ENCODE measurements around the gene LYPD6B. TPM values are rescaled to one million over a fixed set of nuclear protein-coding genes. Genes with fewer than 3 reads are reported as not detected.

The LYPD6B gene
- total RNA-seq, 1 experiment from 2014 or later, result 1.9 TPM

GRCh38 chr2:149041482-149041881 lies 3.0 kb downstream of the LYPD6B start:
- DNase-seq, result no peak
- Histone ChIP-seq H3K36me3 (replicated peaks; ENCODE audit: control insufficient read depth, insufficient read depth, low read length) (no peaks in the 10 kb centered on the region), H3K27me3 (ENCODE audit: control insufficient read depth, insufficient read depth, low read length) (peaks cover 26% of the 10 kb centered on the region), H3K4me3 (ENCODE audit: insufficient read depth, low read depth, low read length) (no peak overlapping the region)

- no peak overlapping the region for H3K4me3 ChIP-seq (ENCODE audit: insufficient read depth, low read depth, low read length)
- H3K27me3 ChIP-seq (ENCODE audit: control insufficient read depth, insufficient read depth, low read length), result peaks cover 20% of the 10 kb centered on the region
- no peaks in the 10 kb centered on the region for H3K36me3 ChIP-seq (replicated peaks; ENCODE audit: control insufficient read depth, insufficient read depth, low read length)
- no peak for DNase-seq
These were observed 4.4 kb downstream of the LYPD6B start for GRCh38 chr2:149042881-149043280.

GRCh38 chr2:149044500-149044899 lies 6.0 kb downstream of the LYPD6B start:
- DNase-seq, result no peak
- Histone ChIP-seq H3K4me3 (ENCODE audit: insufficient read depth, low read depth, low read length) (no peak overlapping the region), H3K27me3 (ENCODE audit: control insufficient read depth, insufficient read depth, low read length) (peaks cover 6% of the 10 kb centered on the region), H3K36me3 (replicated peaks; ENCODE audit: control insufficient read depth, insufficient read depth, low read length) (no peaks in the 10 kb centered on the region)

GRCh38 chr2:149047118-149047517 lies 8.6 kb downstream of the LYPD6B start:
- Histone ChIP-seq H3K36me3 (replicated peaks; ENCODE audit: control insufficient read depth, insufficient read depth, low read length) (no peaks in the 10 kb centered on the region), H3K4me3 (ENCODE audit: insufficient read depth, low read depth, low read length) (no peak overlapping the region), H3K27me3 (ENCODE audit: control insufficient read depth, insufficient read depth, low read length) (no peaks in the 10 kb centered on the region)
- DNase-seq, result no peak

- no peaks in the 10 kb centered on the region for H3K27me3 ChIP-seq (ENCODE audit: control insufficient read depth, insufficient read depth, low read length)
- no peak overlapping the region for H3K4me3 ChIP-seq (ENCODE audit: insufficient read depth, low read depth, low read length)
- H3K36me3 ChIP-seq (replicated peaks; ENCODE audit: control insufficient read depth, insufficient read depth, low read length), result no peaks in the 10 kb centered on the region
- DNase-seq, result no peak
These were observed 10.6 kb downstream of the LYPD6B start for GRCh38 chr2:149049142-149049541.

- no peak for DNase-seq
- no peak overlapping the region for H3K4me3 ChIP-seq (ENCODE audit: insufficient read depth, low read depth, low read length)
These were observed 11.7 kb downstream of the LYPD6B start for GRCh38 chr2:149050188-149050587.

GRCh38 chr2:149055751-149056150 lies 17.3 kb downstream of the LYPD6B start:
- no peak overlapping the region for H3K4me3 ChIP-seq (ENCODE audit: insufficient read depth, low read depth, low read length)
- no peak for DNase-seq
- no peaks in the 10 kb centered on the region for H3K36me3 ChIP-seq (replicated peaks; ENCODE audit: control insufficient read depth, insufficient read depth, low read length)
- H3K27me3 ChIP-seq (ENCODE audit: control insufficient read depth, insufficient read depth, low read length), result no peaks in the 10 kb centered on the region

More at GRCh38 chr2:149050188-149050587, 11.7 kb downstream of the LYPD6B start:
- H3K27me3 ChIP-seq (ENCODE audit: control insufficient read depth, insufficient read depth, low read length), result no peaks in the 10 kb centered on the region
- no peaks in the 10 kb centered on the region for H3K36me3 ChIP-seq (replicated peaks; ENCODE audit: control insufficient read depth, insufficient read depth, low read length)

GRCh38 chr2:149056541-149057255 lies 18.2 kb downstream of the LYPD6B start:
- DNase-seq, result no peak
- Histone ChIP-seq H3K27me3 (ENCODE audit: control insufficient read depth, insufficient read depth, low read length) (no peaks in the 10 kb centered on the region), H3K4me3 (ENCODE audit: insufficient read depth, low read depth, low read length) (no peak overlapping the region), H3K36me3 (replicated peaks; ENCODE audit: control insufficient read depth, insufficient read depth, low read length) (no peaks in the 10 kb centered on the region)

- Histone ChIP-seq H3K36me3 (replicated peaks; ENCODE audit: control insufficient read depth, insufficient read depth, low read length) (no peaks in the 10 kb centered on the region), H3K27me3 (ENCODE audit: control insufficient read depth, insufficient read depth, low read length) (no peaks in the 10 kb centered on the region), H3K4me3 (ENCODE audit: insufficient read depth, low read depth, low read length) (no peak overlapping the region)
- DNase-seq, result no peak
These were observed 18.9 kb downstream of the LYPD6B start for GRCh38 chr2:149057401-149057800.

- no peak for DNase-seq
- no peaks in the 10 kb centered on the region for H3K36me3 ChIP-seq (replicated peaks; ENCODE audit: control insufficient read depth, insufficient read depth, low read length)
- no peak overlapping the region for H3K4me3 ChIP-seq (ENCODE audit: insufficient read depth, low read depth, low read length)
- no peaks in the 10 kb centered on the region for H3K27me3 ChIP-seq (ENCODE audit: control insufficient read depth, insufficient read depth, low read length)
These were observed 20.4 kb downstream of the LYPD6B start for GRCh38 chr2:149058936-149059335.

- DNase-seq, result no peak
- no peak overlapping the region for H3K4me3 ChIP-seq (ENCODE audit: insufficient read depth, low read depth, low read length)
- H3K36me3 ChIP-seq (replicated peaks; ENCODE audit: control insufficient read depth, insufficient read depth, low read length), result no peaks in the 10 kb centered on the region
- H3K27me3 ChIP-seq (ENCODE audit: control insufficient read depth, insufficient read depth, low read length), result no peaks in the 10 kb centered on the region
These were observed 21.3 kb downstream of the LYPD6B start for GRCh38 chr2:149059822-149060221.

- DNase-seq, result no peak
- H3K36me3 ChIP-seq (replicated peaks; ENCODE audit: control insufficient read depth, insufficient read depth, low read length), result no peaks in the 10 kb centered on the region
- no peaks in the 10 kb centered on the region for H3K27me3 ChIP-seq (ENCODE audit: control insufficient read depth, insufficient read depth, low read length)
- H3K4me3 ChIP-seq (ENCODE audit: insufficient read depth, low read depth, low read length), result no peak overlapping the region
These were observed 22.7 kb downstream of the LYPD6B start for GRCh38 chr2:149061133-149061745.

GRCh38 chr2:149062531-149062930 lies 24.0 kb downstream of the LYPD6B start:
- Histone ChIP-seq H3K36me3 (replicated peaks; ENCODE audit: control insufficient read depth, insufficient read depth, low read length) (no peaks in the 10 kb centered on the region), H3K27me3 (ENCODE audit: control insufficient read depth, insufficient read depth, low read length) (no peaks in the 10 kb centered on the region), H3K4me3 (ENCODE audit: insufficient read depth, low read depth, low read length) (no peak overlapping the region)
- no peak for DNase-seq

GRCh38 chr2:149063177-149063576 lies 24.7 kb downstream of the LYPD6B start:
- DNase-seq, result no peak
- Histone ChIP-seq H3K36me3 (replicated peaks; ENCODE audit: control insufficient read depth, insufficient read depth, low read length) (no peaks in the 10 kb centered on the region), H3K27me3 (ENCODE audit: control insufficient read depth, insufficient read depth, low read length) (no peaks in the 10 kb centered on the region), H3K4me3 (ENCODE audit: insufficient read depth, low read depth, low read length) (no peak overlapping the region)

GRCh38 chr2:149064365-149064841 lies 25.9 kb downstream of the LYPD6B start:
- no peaks in the 10 kb centered on the region for H3K27me3 ChIP-seq (ENCODE audit: control insufficient read depth, insufficient read depth, low read length)
- no peak overlapping the region for H3K4me3 ChIP-seq (ENCODE audit: insufficient read depth, low read depth, low read length)
- DNase-seq, result no peak
- H3K36me3 ChIP-seq (replicated peaks; ENCODE audit: control insufficient read depth, insufficient read depth, low read length), result no peaks in the 10 kb centered on the region
